Tibial artery (tissue), 4 donors: Measurements from ENCODE around the gene SUSD5.

ENCODE experiments used
- DNase-seq, 2 donors: peaks; one replicate each; pipeline ENCODE4 v3.0.0-alpha.2; 2019
- H3K27ac ChIP-seq, 2 donors: fragments of 200-600 bp; sonication (generic) in 1 of 2; 1 replicate in 1 of 2; 2 replicates in 1 of 2; pipeline ENCODE4 v1.5.1; 2018 to 2019; ENCODE audit warnings: mild to moderate bottlenecking in 1 of 2
- H3K27me3 ChIP-seq, 2 donors: fragments of 200-600 bp; sonication (generic) in 1 of 2; one replicate each; pipeline versions ENCODE4 v1.5.1 to v1.6.0; 2016 to 2019
- H3K36me3 ChIP-seq, 3 donors: fragments of 200-600 bp; sonication (generic) in 2 of 3; one replicate each; pipeline ENCODE4 v1.5.1; 2016 to 2019; ENCODE audit warnings: mild to moderate bottlenecking in 2 of 3
- H3K4me1 ChIP-seq, 4 donors: fragments of 200-600 bp; sonication (generic) in 2 of 4; 1 replicate in 3 of 4; 2 replicates in 1 of 4; pipeline ENCODE4 v1.5.1; 2016 to 2019
- H3K4me3 ChIP-seq, 2 donors: fragments of 200-600 bp; sonication (generic) in 1 of 2; 1 replicate in 1 of 2; 2 replicates in 1 of 2; pipeline ENCODE4 v1.5.1; 2018 to 2019; ENCODE audit warnings: mild to moderate bottlenecking in 2 of 2
- H3K9me3 ChIP-seq, 3 donors: fragments of 200-600 bp; sonication (generic) in 1 of 3; one replicate each; pipeline ENCODE4 v1.5.1; 2016 to 2019
- intact Hi-C: fragments of 100-400 bp; cut with DNase I; formaldehyde crosslinking; loops from one replicate; pipeline ENCODE4 v1.15.0; 2023; ENCODE audit warnings: low total_unique reads
- TF ChIP-seq, protein P1 (sequence below), 2 experiments: fragments of 200-600 bp in 1 of 2; fragments of 450-650 bp in 1 of 2; IDR thresholded peaks; one replicate each; pipeline ENCODE4 v1.5.1; 2017 to 2019; ENCODE audit warnings: antibody characterized with exemption in 2 of 2, mild to moderate bottlenecking in 1 of 2, moderate library complexity in 1 of 2

SUSD5 gene

DNA sequence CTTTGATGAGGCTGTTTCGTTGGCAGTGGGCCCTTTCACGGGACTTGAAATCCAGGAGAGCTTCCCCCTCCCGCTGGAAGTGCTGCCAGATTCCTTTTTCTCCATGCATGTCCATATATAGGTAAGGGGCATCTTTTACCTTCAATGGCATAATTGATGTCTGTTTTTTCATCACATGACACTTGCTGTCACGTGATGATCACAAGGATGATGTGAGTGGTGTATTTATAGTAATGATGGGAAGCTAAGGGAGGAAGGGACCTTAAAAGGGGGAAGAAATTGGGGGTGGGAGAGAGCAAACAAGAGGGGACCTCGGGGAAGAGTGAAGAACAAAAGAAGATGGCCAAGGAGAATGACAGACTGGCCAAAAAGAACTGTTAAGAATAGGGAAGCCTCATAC, 11.3 kb upstream of the SUSD5 start:
- Histone ChIP-seq H3K9me3 (no peaks in the 10 kb centered on the region), H3K27me3 (no peaks in the 10 kb centered on the region), H3K4me1 (no peaks in the 10 kb centered on the region), H3K27ac (no peak overlapping the region), H3K4me3 (no peak overlapping the region), H3K36me3 (no peaks in the 10 kb centered on the region)
- TF ChIP-seq, protein P1, sequence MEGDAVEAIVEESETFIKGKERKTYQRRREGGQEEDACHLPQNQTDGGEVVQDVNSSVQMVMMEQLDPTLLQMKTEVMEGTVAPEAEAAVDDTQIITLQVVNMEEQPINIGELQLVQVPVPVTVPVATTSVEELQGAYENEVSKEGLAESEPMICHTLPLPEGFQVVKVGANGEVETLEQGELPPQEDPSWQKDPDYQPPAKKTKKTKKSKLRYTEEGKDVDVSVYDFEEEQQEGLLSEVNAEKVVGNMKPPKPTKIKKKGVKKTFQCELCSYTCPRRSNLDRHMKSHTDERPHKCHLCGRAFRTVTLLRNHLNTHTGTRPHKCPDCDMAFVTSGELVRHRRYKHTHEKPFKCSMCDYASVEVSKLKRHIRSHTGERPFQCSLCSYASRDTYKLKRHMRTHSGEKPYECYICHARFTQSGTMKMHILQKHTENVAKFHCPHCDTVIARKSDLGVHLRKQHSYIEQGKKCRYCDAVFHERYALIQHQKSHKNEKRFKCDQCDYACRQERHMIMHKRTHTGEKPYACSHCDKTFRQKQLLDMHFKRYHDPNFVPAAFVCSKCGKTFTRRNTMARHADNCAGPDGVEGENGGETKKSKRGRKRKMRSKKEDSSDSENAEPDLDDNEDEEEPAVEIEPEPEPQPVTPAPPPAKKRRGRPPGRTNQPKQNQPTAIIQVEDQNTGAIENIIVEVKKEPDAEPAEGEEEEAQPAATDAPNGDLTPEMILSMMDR (IDR thresholded peaks at IDR 0.05): no peak
- intact Hi-C loops: no loop called here
- DNase-seq: no peak

DNA sequence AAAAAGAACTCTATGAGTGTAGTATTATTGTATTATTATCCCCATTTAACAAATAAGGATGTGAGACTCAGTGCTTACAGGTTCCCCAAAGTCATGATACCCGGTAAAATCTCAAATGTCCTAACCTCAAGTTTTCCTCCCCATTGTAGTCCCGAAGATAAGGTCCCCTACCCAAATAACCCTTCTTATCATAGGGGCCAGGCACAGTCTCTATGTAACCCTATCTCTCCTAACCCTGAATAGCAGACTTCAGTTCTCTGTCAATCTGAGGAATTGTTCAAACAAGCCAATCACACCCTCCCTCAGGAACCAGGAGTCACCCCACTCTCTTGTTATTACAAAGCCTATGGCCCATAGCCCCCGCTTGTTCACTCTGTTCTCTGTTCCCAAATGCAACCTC, 10.5 kb upstream of the SUSD5 start:
- no peaks in the 10 kb centered on the region for H3K4me1 ChIP-seq
- H3K9me3 ChIP-seq: no peaks in the 10 kb centered on the region
- no peaks in the 10 kb centered on the region for H3K27me3 ChIP-seq
- H3K4me3 ChIP-seq: no peak overlapping the region
- intact Hi-C loops: no loop called here
- TF ChIP-seq, protein P1 (IDR thresholded peaks at IDR 0.05): no peak
- DNase-seq: no peak
- no peak overlapping the region for H3K27ac ChIP-seq
- H3K36me3 ChIP-seq: no peaks in the 10 kb centered on the region

DNA sequence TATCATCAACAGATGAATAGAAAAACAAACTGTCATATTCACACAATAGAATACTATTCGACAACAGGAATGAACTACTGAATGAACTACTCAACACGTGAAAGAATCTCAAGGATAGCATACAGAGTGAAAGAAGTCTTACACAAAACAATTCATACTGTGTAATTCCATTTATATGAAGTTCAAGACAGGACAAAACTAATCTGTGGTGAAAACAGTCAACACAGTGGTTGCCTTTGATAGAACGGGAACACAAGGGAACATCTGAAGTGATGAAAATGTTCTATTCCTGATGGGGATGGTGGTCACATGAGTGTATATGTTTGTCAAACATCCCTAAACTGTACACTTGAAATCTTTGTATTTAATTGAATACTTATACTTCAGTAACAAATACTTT, 2.6 kb upstream of the SUSD5 start:
- no peaks in the 10 kb centered on the region for H3K36me3 ChIP-seq
- no peak overlapping the region for H3K27ac ChIP-seq
- no peak for DNase-seq
- intact Hi-C loops: no loop called here
- H3K9me3 ChIP-seq: no peaks in the 10 kb centered on the region
- no peak overlapping the region for H3K4me3 ChIP-seq
- peaks cover 0 to 8% (median 3%) of the 10 kb centered on the region in 4 donors for H3K4me1 ChIP-seq
- TF ChIP-seq, protein P1 (IDR thresholded peaks at IDR 0.05): no peak
- no peaks in the 10 kb centered on the region for H3K27me3 ChIP-seq

DNA sequence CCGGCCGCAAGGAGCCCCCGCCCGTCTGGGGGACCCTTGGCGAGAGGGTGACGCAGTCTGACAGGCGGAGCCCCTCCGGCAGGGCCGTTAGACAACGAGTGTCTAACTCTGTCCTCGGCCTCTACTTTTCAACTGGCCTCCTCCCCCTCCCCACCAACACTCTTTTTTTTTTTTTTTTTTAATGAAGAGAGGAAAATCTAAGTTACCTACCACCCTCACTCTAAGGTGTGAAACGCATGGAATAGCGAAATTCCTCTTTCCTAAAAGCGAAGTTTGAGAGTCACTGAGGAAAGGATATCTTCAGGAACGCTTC, 521 bp upstream of the SUSD5 start:
- Histone ChIP-seq H3K4me1 (peaks cover 0 to 16% (median 6%) of the 10 kb centered on the region in 4 donors), H3K27ac (peak overlapping the region; percentile 90 to 94), H3K4me3 (peak overlapping the region; percentile 64 to 73), H3K27me3 (no peaks in the 10 kb centered on the region), H3K36me3 (no peaks in the 10 kb centered on the region), H3K9me3 (no peaks in the 10 kb centered on the region)
- intact Hi-C loops: loop anchor here (10.0 kb wide), 1 partner anchor 156 kb away; no protein-coding TSS in a partner anchor
- TF ChIP-seq, protein P1 (IDR thresholded peaks at IDR 0.05): no peak
- no peak for DNase-seq

DNA sequence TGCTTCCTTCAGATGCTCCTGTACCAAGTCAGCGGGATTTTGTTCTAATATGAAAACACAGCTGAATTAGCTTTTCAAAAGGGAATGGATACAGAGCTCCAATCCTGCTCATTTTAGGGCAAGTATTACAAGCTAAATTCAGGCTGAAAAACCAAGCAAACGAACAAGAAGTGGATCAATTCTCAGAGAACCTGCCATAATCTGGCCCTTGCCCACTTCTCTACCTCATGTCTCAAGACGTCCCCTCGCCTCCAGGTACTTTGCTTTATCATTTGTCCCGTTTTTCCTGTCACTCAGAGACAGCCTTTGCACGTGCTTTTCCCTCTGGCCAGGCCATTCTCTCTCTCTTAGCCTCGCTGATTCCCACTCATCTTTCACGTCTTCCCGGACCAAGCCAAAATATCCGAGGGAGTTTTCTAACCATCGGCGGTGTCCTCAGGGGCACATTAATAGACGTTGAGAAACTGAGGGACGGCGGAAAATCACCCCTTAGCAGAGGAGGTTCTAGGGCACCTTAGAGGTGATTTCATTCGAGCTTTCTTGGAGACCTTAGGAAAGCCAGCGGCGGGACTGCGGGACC, 654 bp downstream of the SUSD5 start:
- intact Hi-C loops: loop anchor here (10.0 kb wide), 1 partner anchor 157 kb away; no protein-coding TSS in a partner anchor
- H3K9me3 ChIP-seq: no peaks in the 10 kb centered on the region

More for the DNA sequence above, 654 bp downstream of the SUSD5 start:
- Histone ChIP-seq H3K4me1 (peaks cover 0 to 25% (median 6%) of the 10 kb centered on the region in 4 donors), H3K27ac (peak overlapping the region; percentile 90 to 94), H3K36me3 (peaks cover 0 to 10% (median 6%) of the 10 kb centered on the region in 3 donors), H3K4me3 (peak overlapping the region; percentile 64 to 73), H3K27me3 (no peaks in the 10 kb centered on the region)
- no peak for DNase-seq
- TF ChIP-seq, protein P1 (IDR thresholded peaks at IDR 0.05): no peak
